HTERT RPE-1 (cell line): ENCODE results near the gene MPRIP.
"Not testable (repeated sequence)": the region's sequence is repeated elsewhere in the genome, so short reads cannot be mapped to it uniquely, and the experiment has no call there.

Source experiments
- in situ Hi-C: fragments of 300-500 bp; cut with MboI; formaldehyde crosslinking; loops from 4 replicates; pipeline ENCODE4 v1.14.3; 2020; ENCODE audit warnings: low sequenced_read_pairs

Gene MPRIP

GRCh38 chr17:17124341-17124740 is 82.1 kb downstream of the MPRIP start:
- in situ Hi-C loops = no loop called here

DNA sequence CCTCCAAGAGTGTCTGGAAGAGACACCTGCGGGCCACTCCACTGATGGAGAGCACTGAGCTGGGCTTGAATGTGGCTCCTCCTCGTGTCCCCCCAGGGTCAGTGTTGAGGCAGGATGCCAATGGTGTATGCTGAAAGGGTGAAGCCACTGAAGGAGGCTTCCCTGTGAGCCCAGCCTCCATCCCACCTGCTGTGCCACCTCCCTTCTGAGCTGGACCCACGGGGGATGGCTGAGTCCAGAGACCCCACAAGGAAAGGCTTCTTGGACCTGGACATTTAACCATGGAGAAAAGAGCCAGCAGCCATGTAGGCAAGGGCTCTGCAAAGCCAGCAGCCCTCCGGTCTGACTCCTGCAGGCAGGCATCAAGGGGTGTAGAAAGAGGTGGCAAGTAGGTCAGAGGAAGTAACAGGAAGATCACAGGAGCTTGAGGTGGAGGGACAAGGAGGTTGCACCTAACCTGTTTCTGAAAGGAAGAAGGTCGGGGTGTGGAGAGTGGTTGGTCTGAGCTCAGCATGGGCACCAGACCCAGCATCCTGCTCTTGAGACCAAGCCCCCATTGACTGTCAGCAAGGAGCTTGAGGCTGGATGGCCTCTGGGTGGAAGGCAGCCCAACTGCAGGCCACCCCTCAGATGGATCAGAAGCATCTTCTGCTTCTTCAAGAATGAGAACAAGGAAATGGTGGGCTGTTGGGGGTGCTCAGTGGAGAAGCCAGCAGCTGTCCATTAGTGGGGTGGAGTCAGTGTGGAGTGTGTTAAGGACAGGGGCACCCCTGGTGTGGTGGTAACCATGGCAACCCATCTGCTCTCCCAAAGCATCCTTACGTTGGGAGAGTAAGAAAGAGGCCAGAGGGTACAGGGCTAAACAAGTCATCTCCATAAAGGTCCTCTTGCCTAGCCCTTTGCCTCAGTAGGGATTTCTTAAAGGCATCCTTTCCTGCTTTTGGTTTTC is 83.2 kb downstream of the MPRIP start:
- in situ Hi-C loops = no loop called here

GRCh38 chr17:17126131-17127110 is 84.2 kb downstream of the MPRIP start:
- in situ Hi-C loops = no loop called here

- in situ Hi-C loops = no loop called here
Observed at GRCh38 chr17:17127156-17127555, 84.9 kb downstream of the MPRIP start.

- in situ Hi-C loops = no loop called here
Observed at GRCh38 chr17:17127730-17128291, 85.6 kb downstream of the MPRIP start.

- in situ Hi-C loops = no loop called here
Observed at GRCh38 chr17:17128476-17129075, 86.3 kb downstream of the MPRIP start.

- in situ Hi-C loops = no loop called here
Observed at GRCh38 chr17:17129466-17129865, 87.2 kb downstream of the MPRIP start.

DNA sequence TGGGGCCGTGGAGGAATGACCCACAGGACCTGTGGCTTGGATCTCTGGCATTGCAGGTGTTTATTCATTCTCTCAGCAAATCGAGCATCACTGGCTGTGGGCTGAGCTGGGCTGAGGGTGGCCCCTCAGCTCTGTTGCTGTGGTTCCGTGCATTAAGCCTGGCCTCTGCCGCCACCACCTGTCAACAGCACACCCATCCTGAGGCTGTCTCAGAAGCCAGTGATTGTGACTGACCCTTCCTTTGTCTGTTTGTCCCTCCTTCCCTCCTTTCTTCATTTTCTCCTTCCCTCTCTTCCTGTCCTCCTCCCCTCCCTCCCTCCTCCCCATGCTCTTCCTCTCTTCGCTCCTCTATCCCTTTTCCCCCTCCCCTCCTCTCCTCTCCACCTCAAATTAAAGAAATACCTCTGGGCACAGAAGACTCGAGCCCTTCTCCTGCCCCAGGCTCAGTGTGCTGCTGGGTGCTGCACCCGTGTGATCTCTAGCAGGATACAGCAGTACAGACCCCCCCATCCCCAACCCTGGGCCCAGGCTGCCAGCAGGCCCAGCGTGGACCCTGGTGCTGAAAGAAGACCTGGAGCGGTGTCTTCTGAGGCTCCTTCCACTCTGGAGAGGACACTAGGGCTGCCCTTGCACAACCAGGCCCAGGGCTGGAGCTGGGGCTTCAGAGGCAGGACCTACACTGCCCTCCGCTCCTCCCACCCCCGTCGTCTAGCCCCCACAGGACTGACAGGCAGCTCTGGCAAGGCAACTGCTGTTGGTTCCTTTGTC is 88.0 kb downstream of the MPRIP start:
- in situ Hi-C loops = no loop called here

GRCh38 chr17:17131839-17132238 is 89.6 kb downstream of the MPRIP start:
- in situ Hi-C loops = no loop called here

GRCh38 chr17:17132746-17133145 is 90.5 kb downstream of the MPRIP start:
- in situ Hi-C loops = no loop called here

GRCh38 chr17:17134051-17134956 is 92.0 kb downstream of the MPRIP start:
- in situ Hi-C loops = no loop called here

DNA sequence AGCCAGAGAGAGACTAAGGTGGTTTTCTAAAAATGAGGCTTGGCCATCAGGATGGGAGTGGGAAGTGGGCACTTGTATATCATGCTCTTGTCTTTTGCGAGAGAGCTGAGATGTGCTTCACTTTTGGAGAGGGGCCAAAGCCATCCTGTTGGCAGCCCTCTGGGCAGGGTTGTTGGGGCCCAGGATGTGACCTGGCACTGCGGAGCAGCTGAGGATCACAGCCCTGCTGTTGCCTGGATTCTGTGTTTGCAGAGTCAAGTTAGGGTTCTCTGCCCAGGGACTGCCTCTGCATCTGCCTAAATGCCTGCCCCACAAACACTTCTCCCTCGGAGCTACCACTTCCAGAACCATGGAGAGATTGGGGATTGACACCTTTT is 92.7 kb downstream of the MPRIP start:
- in situ Hi-C loops = no loop called here

DNA sequence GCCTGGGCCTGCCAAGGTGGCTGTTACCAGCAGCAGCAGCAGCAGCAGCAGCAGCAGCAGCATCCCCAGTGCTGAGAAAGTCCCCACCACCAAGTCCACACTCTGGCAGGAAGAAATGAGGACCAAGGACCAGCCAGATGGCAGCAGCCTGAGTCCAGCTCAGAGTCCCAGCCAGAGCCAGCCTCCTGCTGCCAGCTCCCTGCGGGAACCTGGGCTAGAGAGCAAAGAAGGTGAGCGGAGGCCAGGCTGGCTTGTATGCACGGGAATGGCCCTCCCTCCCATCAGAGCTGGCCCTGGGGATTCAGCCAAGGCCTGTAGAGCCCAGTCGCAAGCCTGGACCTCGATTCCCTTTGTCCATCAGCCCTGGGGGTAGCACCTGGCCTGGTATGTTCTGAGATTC is 94.0 kb downstream of the MPRIP start:
- in situ Hi-C loops = not testable (repeated sequence)

GRCh38 chr17:17137731-17138585 is 95.7 kb downstream of the MPRIP start:
- in situ Hi-C loops = no loop called here

- in situ Hi-C loops = no loop called here
Observed at GRCh38 chr17:17139972-17140589, 97.8 kb downstream of the MPRIP start.

DNA sequence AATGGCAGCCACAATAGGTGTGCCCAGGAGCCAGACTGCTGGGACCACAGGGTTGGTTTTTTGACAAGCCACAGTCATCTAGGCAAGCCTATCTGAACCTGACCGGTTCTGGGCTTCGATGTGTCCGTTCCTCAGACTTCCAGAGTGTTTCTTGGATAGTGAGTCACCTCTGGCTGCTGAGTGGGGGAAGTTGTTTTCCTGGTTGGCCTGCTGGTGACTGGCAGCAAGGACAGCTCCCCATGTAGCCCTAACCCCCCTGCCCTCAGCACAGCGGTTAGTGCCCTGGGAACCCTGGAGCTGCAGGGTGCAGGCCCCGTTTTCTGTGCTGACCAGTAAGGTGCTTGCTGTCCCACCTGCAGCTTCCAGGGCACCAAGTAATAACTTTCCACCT is 98.3 kb downstream of the MPRIP start:
- in situ Hi-C loops = no loop called here

- in situ Hi-C loops = no loop called here
Observed at GRCh38 chr17:17141279-17141678, 99.0 kb downstream of the MPRIP start.
